Adipocyte (in vitro differentiated cells): ENCODE results near the gene CTRB2.
"Not testable (repeated sequence)": the region's sequence is repeated elsewhere in the genome, so short reads cannot be mapped to it uniquely, and the experiment has no call there.

ENCODE experiments used
- DNase-seq: peaks from one replicate; pipeline ENCODE4 v3.0.0-alpha.2; 2015; ENCODE audit warnings: low read depth
- H3K27me3 ChIP-seq: replicated peaks from 2 replicates; pipeline ENCODE4 v1.7.0; 2013; ENCODE audit warnings: mild to moderate bottlenecking, low read length, moderate library complexity; ENCODE audit not compliant: control insufficient read depth, insufficient read depth
- H3K36me3 ChIP-seq: 2 replicates; pipeline ENCODE4 v1.7.0; 2013; ENCODE audit warnings: low read length, mild to moderate bottlenecking, moderate library complexity; ENCODE audit not compliant: control insufficient read depth, insufficient read depth, severe bottlenecking
- H3K4me1 ChIP-seq: 2 replicates; pipeline ENCODE4 v1.7.0; 2013; ENCODE audit warnings: mild to moderate bottlenecking, low read length, moderate library complexity; ENCODE audit not compliant: control insufficient read depth, insufficient read depth
- H3K4me3 ChIP-seq: 2 replicates; pipeline ENCODE4 v1.7.0; 2013; ENCODE audit warnings: mild to moderate bottlenecking, low read length, moderate library complexity
- H3K9ac ChIP-seq: 2 replicates; pipeline ENCODE4 v1.7.0; 2013; ENCODE audit warnings: mild to moderate bottlenecking, low read length, moderate library complexity
- H3K9me3 ChIP-seq: 2 replicates; pipeline ENCODE4 v1.7.0; 2013; ENCODE audit warnings: mild to moderate bottlenecking, low read length, moderate library complexity; ENCODE audit not compliant: control insufficient read depth

Gene CTRB2

DNA sequence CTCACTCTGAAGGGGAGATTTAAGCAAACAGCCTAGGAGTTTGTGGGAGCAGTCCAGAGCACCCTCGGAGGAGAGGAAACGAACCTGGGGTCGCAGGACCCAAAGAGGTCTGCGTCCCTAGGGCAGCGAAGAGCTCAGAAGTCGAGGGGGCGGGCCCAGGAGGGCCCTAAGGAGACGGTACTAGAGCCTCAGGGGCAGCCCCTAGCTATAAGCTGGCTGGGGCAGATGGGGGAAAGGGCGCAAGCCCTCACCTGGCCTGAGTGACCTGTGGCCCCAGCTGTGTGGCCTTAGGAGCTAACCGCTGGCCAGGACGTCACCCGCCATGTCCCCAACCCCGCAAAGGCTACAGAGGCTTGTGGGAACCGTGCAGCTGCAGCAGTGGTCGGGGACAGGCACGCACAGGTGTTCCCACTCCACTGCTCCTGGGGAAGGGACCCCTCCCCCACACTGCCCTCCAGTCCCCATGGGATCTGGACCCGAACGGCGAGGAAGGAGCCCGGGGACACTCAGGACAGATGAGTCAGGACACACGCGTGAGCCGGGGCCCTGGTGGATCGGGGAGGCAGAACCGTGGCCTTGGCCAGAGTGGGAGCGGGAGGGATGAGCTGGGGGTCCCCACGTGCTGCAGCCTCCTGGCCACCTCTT, 2.0 kb upstream of the CTRB2 start:
- Histone ChIP-seq H3K4me3 (no peak overlapping the region), H3K9ac (no peak overlapping the region), H3K36me3 (no peaks in the 10 kb centered on the region), H3K4me1 (no peaks in the 10 kb centered on the region), H3K27me3 (peaks cover 6% of the 10 kb centered on the region), H3K9me3 (no peaks in the 10 kb centered on the region)
- DNase-seq, result no peak

DNA sequence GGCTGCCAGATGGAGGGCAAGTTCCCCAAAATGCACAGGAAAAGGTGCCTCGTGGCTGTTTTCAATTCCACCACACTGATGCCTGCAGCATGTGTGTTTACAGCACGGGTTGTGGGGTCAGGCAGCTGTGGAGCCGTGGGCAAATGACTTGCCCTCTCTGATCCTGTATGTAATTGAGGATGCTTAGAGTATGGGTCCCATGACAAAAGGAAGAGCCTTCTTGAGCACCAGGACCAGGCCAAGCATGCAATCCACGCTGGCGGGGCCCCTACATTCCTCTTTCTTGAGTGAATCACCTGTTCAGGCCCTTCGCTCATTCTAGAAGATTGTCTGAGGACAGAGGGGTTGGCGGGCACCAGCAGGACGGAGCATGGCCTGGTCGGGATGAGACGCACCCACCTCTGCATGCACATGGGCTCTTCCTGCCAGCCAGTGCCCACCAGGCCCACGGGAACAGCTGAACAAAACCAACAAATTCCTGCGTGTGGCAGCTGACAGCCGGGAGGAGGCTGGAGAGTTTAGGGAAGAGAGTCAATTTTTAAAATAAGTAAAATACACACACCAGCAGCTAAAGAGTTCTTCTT, 1.4 kb upstream of the CTRB2 start:
- Histone ChIP-seq H3K27me3 (peaks cover 6% of the 10 kb centered on the region), H3K9ac (no peak overlapping the region), H3K9me3 (no peaks in the 10 kb centered on the region), H3K4me3 (no peak overlapping the region), H3K4me1 (no peaks in the 10 kb centered on the region), H3K36me3 (no peaks in the 10 kb centered on the region)
- DNase-seq, result no peak

DNA sequence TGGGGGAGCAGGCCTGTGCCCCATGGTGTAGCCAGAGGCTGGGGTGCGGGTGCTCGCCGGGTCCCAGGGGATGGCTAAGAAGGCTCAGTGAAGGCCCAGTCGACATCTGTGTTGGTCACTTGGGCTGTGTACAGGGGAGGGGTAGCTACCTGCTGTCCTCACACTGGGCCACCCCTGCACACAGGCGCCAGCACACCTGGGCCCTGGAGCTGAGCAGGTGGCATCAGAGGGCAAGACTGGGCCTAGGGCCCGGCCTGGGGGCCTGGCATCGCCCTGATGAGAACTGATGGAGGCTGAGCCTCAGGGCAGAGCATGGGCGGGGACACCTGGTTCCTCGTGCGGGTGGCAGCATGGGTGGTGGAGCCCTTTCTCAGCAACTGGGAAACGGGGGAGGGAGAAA, 870 bp upstream of the CTRB2 start:
- H3K4me3 ChIP-seq, result no peak overlapping the region
- no peak for DNase-seq
- H3K36me3 ChIP-seq, result no peaks in the 10 kb centered on the region
- H3K4me1 ChIP-seq, result no peaks in the 10 kb centered on the region
- peaks cover 6% of the 10 kb centered on the region for H3K27me3 ChIP-seq
- H3K9ac ChIP-seq, result no peak overlapping the region
- no peaks in the 10 kb centered on the region for H3K9me3 ChIP-seq

DNA sequence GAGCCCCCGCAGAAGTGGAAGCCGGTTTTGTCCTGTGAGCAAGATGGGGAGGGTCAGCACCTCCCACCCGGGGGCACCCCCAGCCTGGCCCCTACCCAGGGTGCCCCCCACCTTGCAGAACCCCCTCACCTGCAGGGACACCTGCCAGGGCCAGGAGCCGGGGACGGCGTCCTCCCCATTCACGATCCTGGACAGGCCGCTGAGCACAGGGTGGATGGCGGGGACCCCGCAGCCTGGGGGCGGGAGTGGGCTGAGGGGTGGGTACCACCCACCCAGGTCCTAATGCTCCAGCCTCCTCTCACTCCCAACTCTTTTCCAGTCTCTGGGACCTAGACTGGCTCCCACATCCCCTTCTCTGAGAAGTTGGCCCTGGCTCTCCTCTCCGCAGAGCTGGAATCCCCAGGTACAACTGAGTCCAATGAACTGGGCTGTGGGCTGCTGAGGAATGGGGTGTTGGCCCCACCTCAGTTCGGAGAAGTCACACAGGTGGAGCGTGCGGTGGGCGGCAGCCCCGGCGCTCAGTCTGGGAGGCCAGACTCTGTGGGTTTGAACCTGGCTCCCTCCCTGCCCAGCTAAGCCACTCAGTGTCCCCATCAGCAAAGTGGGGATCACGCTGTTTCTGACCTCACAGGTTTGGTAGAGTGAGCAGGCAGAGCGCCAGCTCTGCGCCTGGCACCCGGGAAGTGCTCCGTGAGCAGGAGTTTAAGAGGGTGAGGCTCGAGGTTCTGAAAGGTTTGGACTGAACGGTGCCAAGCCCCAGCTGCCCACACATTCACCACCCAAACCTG, 806 bp downstream of the CTRB2 start:
- H3K4me3 ChIP-seq, H3K27me3 ChIP-seq, H3K9me3 ChIP-seq, DNase-seq, H3K36me3 ChIP-seq, H3K4me1 ChIP-seq, H3K9ac ChIP-seq: not testable (repeated sequence)

DNA sequence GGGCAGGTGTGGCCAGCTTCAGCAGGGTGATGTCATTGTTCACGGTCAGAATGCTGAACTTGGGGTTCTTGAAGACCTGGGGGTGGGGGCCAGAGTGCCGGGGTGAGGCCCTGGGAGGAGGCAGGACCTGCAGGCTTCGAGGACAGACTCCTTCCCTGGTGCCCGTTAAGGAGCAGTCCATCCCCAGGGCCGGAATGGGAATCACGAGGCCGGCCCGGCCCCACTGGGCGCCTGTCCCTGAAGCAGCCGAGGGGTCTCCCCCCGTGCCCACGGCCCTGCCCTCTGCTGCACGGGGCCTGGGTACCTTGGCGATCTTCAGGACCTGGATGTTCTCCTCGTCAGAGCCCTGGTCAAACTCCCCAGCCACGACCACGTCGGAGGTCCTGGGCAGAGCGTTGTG, 1.5 kb downstream of the CTRB2 start:
- DNase-seq, result not testable (repeated sequence)

DNA sequence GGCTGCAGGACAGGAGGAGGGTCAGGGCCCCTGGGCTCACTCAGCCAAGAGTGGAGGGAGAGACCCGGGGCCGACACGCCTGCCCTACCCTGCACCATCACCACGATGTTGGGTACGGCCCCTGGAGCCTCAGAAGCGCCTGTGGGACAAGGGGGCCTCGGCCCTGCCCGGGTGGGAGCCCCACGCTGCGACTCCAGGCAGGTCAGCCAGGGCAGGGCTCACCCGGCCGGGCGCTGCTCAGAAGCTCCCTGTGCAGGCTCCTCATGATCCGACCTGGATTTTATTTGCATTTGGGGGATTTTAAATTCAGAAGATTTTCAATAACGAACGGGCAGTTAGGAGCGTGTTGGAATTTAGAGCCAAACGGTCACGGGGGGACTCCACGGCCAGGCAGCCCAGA, 2.1 kb downstream of the CTRB2 start:
- H3K9ac ChIP-seq, DNase-seq, H3K36me3 ChIP-seq, H3K27me3 ChIP-seq, H3K9me3 ChIP-seq, H3K4me1 ChIP-seq, H3K4me3 ChIP-seq: not testable (repeated sequence)

More for the DNA sequence above, 1.5 kb downstream of the CTRB2 start:
- not testable (repeated sequence) for H3K9me3 ChIP-seq, H3K4me1 ChIP-seq, H3K36me3 ChIP-seq, H3K27me3 ChIP-seq, H3K4me3 ChIP-seq, H3K9ac ChIP-seq

DNA sequence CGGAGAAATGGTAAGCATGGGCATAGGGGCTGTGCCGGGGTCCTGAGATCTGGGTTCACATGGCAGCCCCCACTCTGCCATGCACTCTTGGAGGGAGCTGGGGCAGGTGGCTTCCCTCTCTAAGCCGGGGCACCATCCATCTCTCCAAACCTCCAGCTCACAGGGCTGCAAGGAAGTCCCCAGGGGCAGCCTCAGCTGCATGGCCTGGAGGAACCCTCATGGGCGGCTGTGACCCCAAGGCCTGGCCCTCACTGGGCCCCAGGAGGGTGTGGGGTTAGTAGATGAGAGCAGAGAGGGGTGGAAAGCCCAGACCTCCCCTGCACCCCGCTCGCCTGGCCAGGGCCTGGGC, 2.6 kb downstream of the CTRB2 start:
- H3K9me3 ChIP-seq, result no peaks in the 10 kb centered on the region
- H3K27me3 ChIP-seq, result no peaks in the 10 kb centered on the region
- no peak for DNase-seq
- H3K4me3 ChIP-seq, result no peak overlapping the region
- H3K4me1 ChIP-seq, result no peaks in the 10 kb centered on the region
- H3K9ac ChIP-seq, result no peak overlapping the region
- no peaks in the 10 kb centered on the region for H3K36me3 ChIP-seq

DNA sequence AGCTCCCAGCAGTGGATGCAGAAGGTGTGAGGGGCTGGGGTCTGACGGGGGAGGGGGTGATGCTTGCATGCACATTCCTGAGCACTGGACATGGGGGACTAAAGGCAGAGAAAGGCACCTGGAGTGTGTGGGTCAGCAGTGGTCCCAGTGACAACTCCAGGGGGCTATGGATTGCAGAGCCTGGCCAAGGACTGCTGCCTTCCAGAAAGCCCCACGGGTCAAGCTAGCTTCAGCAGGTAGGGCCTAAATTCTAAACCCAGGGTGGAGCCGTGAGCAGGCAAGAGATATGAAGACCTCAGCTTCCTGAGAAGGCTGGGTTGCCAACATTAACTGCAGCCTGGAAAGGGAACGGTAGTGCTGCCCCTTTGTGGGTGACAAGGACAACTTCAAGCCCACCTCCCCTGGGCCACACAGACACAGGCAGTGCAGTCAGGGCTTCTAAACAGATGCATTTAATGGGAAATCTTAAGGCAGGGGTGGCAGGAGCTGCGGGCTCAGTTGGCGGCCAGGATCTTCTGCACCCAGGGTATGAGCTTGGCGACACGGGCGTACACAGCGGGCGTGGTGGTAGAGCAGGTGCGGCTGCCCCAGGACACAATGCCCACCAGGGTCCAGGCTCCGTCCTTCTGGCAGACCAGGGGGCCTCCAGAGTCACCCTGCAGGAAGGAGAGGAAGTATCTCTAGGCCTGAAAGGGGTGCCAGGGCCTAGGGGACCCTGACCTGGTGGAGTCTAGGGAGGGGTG, 3.1 kb downstream of the CTRB2 start:
- no peaks in the 10 kb centered on the region for H3K27me3 ChIP-seq
- H3K9ac ChIP-seq, result no peak overlapping the region
- no peaks in the 10 kb centered on the region for H3K36me3 ChIP-seq
- H3K9me3 ChIP-seq, result no peaks in the 10 kb centered on the region
- H3K4me1 ChIP-seq, result no peaks in the 10 kb centered on the region
- no peak overlapping the region for H3K4me3 ChIP-seq
- no peak for DNase-seq

DNA sequence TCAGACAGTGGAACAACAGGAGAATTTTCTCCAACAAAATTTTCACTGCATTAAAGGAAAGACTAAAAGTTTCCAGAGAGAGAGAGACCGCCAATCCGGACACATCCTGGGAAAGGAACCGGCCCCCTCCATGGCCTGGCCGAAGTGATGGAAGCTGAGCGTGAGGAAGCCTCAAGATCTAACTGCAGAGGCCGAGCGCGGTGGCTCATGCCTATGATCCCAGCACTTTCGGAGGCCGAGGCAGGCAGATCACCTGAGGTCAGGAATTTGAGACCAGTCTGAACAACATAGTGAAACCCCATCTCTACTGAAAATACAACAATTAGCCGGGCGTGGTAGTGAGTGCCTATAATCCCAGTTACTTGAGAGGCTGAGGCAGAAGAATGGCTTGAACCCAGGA, 3.9 kb downstream of the CTRB2 start:
- no peak for DNase-seq
- Histone ChIP-seq H3K9me3 (no peaks in the 10 kb centered on the region), H3K27me3 (no peaks in the 10 kb centered on the region), H3K9ac (no peak overlapping the region), H3K4me1 (peaks cover 4% of the 10 kb centered on the region), H3K36me3 (no peaks in the 10 kb centered on the region), H3K4me3 (no peak overlapping the region)

DNA sequence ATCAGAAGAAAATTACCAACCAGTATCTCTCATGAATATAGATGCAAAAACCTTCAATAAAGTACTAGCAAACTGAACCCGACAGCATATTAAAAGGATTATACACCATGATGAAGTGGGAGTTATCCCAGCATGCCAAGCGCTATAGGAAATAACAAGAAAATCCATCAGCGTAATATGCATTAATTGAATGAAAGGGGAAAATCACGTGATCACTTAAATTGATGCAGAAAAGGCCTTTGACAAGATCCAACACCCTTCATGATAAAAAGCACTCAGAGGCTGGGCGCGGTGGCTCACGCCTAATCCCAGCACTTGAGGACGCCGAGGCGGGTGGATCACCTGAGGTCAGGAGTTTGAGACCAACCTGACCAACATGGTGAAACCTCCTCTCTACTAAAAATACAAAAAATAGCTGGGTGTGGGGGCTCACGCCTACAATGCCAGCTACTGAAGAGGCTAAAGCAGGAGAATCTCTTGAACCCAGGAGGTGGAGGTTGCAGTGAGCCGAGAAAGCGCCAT, 4.8 kb downstream of the CTRB2 start:
- Histone ChIP-seq H3K4me1 (peaks cover 5% of the 10 kb centered on the region), H3K36me3 (no peaks in the 10 kb centered on the region), H3K9ac (no peak overlapping the region), H3K4me3 (no peak overlapping the region), H3K9me3 (no peaks in the 10 kb centered on the region), H3K27me3 (peaks cover 3% of the 10 kb centered on the region)
- DNase-seq, result no peak

DNA sequence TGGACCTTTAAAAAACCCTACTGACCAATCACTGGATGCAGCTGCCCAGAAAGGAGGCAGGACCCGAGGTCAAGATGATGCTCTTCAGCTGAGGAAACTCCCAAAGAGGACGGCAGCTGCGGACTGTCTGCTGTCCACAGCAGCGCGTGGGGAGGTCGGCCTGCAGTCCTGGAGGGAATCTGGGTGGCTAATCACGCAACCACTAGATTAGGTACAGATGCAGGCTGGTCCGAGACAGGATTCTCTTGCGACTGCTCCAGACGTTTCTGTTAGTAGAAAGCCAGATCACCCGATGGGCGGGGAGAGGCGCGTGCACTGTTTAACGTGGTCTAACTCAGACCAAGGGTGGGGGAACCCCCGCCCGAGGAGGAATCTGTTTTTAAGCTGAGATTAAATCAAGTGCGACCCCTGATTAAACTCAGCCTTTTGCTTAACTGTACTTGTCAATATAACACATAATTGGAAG, 8.8 kb downstream of the CTRB2 start:
- H3K4me1 ChIP-seq, result peaks cover 5% of the 10 kb centered on the region
- H3K9me3 ChIP-seq, result peaks cover 17% of the 10 kb centered on the region
- peaks cover 17% of the 10 kb centered on the region for H3K27me3 ChIP-seq
- peak overlapping the region; percentile 55 for H3K4me3 ChIP-seq
- H3K36me3 ChIP-seq, result no peaks in the 10 kb centered on the region
- H3K9ac ChIP-seq, result peak overlapping the region; percentile 33
- peak; percentile 77 for DNase-seq
